GM21723 (cell line): ENCODE results near the gene DLK2.
A peak's percentile ranks its signal among the peaks of the same experiment; 100 is the strongest.
"Not testable (repeated sequence)": the region's sequence is repeated elsewhere in the genome, so short reads cannot be mapped to it uniquely, and the experiment has no call there.

Experiments used
- ATAC-seq: cut with Tn5 transposase; IDR thresholded peaks from one replicate; pipeline ENCODE4 v1.9.1; 2021; ENCODE audit warnings: mild to moderate bottlenecking, moderate library complexity; ENCODE audit not compliant: unreplicated experiment

Gene DLK2

GRCh38 chr6:43428874-43429273 is 26.5 kb downstream of the DLK2 start:
- no peak for ATAC-seq

GRCh38 chr6:43428112-43428570 is 27.2 kb downstream of the DLK2 start:
- ATAC-seq: no peak

DNA sequence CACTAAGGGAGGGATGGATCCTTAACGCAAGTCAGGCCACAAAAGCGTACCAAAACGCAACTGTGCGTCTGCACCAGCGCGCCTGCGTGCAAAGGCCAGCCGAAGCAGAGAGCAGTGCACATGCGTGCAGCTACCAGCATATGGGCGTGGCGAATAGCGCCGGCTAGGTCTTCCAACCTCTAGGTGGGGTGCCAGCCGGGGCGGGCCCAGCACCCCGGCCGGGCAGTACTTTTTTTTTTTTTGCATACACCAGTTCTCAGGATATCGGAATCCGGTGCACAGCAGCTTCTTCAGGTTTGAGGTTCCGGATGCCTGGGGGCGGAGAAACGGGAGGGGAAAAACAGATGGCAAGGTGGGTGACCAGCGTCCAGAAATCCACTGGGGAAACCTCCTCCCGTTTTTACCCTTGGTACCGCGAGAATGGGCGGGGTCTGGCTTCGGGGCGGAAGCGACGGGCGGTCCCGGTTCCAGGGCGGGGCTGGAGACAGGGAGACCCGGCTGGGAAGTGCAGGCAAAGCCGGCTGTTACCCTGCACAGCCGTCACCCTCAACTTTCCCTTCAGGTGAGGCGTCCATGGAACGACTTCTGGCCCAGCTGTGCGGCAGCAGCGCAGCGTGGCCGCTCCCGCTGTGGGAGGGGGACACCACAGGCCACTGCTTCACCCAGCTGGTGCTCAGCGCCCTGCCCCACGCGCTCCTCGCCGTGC is 27.8 kb downstream of the DLK2 start, which contains the start of gene ABCC10:
Gene ABCC10, plus strand, starts transcription at position 136 of the 706 bp plus-strand sequence. Its CDS starts 438 bp downstream, at position 574.
- peak; percentile 91 for ATAC-seq

DNA sequence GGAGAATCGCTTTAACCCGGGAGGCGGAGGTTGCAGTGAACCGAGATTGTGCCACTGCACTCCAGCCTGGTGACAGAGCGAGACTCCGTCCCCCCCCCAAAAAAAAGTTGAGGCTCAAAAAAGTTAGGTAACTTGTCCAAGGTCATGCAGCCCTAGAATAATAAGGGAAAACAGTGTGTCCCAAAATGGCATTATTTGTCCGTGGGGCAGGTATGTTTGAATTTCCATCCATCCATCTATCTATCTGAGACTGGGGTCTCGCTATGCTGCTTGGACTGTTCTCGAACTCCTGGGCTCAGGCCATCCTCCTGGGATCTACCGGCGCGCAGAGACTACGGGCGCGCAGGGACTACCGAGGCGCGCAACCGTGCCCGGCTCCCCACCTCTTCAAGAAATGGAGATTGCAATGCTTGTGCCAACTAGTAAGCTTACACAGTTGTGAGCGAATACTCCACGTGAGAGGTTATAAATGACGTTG is 28.4 kb downstream of the DLK2 start:
- ATAC-seq: no peak

DNA sequence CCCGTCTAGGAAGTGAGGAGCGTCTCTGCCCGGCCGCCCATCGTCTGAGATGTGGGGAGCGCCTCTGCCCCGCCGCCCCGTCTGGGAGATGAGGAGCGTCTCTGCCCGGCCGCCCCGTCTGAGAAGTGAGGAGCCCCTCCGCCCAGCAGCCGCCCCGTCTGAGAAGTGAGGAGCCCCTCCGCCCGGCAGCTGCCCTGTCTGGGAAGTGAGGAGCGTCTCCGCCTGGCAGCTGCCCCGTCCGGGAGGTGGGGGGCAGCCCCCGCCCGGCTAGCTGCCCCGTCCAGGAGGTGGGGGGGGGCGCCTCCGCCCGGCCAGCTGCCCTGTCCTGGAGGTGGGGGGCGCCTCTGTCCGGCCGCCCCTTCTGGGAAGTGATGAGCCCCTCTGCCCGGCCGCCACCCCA is 30.3 kb downstream of the DLK2 start:
- ATAC-seq: not testable (repeated sequence)

DNA sequence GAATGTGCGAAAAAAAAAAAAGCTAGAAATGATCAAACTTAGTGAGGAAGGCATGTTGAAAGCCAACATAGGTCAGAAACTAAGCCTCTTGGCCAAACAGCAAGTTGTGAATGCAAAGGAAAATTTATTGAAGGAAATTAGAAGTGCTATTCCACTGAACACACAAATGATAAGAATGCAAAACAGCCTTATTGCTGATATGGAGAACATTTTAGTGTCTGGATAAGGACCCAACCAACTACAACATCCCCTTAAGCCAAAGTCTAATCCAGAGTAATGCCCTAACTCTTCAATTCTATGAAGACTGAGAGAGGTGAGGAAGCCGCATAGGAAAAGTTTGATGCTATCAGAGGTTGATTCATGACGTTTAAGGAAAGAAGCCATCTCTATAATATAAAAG is 33.5 kb downstream of the DLK2 start:
- no peak for ATAC-seq

GRCh38 chr6:43420012-43420709 is 35.2 kb downstream of the DLK2 start:
- no peak for ATAC-seq

DNA sequence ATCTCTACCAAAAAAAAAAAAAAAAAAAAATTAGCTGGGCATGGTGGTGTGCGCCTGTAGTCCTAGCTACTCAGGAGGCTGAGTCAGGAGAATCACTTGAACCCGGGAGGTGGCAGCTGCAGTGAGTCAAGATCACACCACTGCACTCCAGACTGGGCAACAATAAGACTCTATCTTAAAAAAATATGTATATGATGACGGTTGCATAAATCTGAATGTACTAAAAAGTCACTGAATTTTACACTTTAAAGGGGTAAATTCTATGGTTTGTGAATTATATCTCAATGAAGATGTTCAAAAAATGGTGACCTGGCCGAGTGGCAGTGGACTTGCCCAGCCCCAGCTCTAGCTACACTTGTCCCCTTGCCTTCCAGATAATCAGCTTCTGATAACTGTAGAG is 38.4 kb downstream of the DLK2 start:
- no peak for ATAC-seq

DNA sequence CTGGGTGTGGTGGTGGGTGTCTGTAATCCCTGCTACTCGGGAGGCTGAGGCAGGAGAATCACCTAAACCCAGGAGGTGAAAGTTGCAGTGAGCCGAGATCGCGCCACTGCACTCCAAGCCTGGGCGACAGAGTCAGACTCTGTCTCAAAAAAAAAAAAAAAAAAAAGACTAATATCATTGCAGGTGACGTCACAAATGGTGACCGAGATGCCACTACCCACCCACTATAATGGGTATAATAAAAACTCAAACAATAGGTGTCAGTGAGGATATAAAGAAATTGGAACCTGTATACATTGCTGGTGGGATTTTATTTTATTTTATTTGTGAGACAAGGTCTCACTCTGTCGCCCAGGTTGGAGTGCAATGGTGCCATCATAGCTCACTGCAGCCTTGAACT is 40.1 kb downstream of the DLK2 start:
- ATAC-seq: not testable (repeated sequence)

DNA sequence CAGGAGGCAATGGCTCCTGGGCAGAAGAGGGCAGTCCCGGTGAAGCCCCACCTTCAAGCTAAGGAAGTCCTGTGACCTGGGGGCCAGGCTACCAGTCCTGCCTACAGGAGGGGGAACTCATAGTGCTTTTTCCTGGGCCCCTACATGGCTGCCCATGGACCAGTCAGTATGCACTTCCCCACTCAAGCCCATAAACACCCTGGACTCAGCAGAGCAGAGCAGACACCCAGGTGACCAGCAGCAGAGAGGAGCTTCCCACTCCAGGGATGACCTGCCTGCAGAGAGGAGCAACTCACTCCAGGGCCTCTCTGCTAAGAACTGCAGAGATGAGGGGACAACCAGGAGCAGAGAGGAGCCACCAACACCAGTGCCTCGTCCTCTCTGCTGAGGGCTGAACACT is 42.3 kb downstream of the DLK2 start:
- ATAC-seq: no peak

DNA sequence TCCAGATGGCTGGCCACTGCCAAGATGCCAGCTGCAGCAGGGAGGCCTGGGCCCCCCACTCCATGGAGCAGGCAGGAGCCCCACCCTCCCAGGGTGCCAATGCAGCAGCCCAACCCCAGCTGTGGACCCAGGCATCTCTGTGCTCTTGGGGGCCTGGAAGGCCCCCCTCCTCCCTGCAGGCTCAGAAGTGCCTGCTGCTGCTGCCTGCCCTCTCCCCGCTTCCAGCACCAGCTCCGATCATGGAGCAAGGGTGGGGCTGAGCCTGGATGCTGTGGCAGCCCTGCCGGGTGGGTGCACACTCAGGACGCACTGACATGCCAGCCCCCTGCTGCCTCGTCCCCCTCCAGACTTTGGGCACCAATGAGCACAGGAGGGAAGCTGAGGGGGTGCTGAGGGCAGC is 42.8 kb downstream of the DLK2 start:
- no peak for ATAC-seq

GRCh38 chr6:43410776-43411175 is 44.6 kb downstream of the DLK2 start:
- not testable (repeated sequence) for ATAC-seq

DNA sequence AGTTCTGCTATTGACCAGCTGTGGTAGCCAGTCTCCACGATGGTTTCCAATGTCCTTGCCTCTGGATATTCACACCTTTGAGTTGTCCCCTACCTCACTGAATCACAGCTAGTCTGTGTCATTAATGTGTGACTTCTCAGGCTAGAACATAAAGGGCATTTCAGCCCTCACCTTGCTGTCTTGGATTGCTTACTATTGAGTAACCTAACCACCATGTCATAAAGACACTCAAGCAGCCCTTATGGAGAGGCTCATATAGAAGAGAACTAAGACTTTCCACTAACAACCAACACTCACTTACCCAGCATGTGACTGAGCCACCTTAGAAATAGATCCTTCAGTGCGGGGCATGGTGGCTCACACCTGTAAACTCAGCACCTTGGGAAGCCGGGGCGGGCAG is 47.1 kb downstream of the DLK2 start:
- ATAC-seq: no peak

DNA sequence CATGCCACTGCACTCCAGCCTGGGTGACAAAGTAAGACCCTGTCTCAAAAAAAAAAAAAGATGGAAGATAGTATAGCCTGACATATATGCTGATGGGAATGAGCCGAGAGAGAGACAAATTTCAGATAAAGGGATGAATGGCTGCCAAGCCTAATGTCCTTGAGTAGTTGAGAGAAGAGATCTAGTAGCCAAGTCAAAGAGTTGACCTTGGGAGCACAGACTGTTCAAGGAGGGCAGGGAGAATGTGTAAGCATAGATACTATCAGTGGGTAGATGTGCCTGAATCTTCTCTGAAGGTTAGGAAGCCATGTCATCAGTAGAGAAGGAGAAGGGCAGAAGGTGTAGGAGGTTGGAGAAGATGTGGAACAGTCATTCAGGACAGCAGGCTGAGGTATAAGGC is 48.1 kb downstream of the DLK2 start:
- ATAC-seq: no peak

- no peak for ATAC-seq
These were observed 50.0 kb downstream of the DLK2 start for GRCh38 chr6:43405354-43405753.

DNA sequence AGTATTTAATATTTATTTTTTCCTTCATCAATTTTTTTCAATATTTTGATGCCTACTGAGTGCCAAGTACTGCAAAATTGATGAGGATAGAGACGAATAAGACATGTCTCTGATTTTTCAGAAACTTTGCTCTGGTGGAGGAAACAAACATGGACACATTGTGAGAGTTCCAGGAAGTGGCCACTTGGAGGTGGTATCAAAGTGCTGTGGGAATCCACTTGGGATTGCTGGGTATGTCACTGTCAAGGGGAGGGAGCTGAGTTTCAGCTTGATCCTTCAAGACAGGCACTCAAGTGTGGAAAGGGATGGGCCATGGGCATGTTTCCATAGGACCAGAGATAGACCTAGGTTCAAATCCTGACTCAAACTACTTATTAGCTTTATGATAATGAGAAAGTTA is 52.5 kb downstream of the DLK2 start:
- ATAC-seq: no peak

DNA sequence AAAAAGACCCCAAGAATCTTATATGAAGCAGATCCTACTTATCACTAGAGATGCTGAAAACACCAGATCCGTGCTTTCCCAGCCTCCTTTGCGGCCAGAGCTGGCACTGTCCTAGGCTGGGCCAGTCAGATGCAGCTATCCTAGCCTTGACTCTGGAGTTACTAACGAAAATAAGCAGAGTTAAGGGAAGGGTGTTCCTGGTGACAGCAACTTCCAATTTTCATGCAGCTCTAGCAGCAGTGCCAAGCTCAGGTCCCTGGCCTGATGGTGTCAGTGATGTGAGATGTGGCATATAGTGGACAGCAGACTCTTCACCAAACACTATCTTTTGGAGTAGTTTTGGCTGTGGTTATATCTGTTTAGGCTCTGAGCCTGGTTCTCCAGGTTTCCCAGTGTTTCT is 53.6 kb downstream of the DLK2 start:
- no peak for ATAC-seq
